ENCODE measurements around the gene NIN. TPM values are rescaled to one million over a fixed set of nuclear protein-coding genes. Genes with fewer than 3 reads are reported as not detected.

The NIN gene
- total RNA-seq, 4 donors from 2014 or later: 22.7 to 48.2 (median 36.8) TPM

- no peak for DNase-seq (ENCODE audit: low spot score in 2 of 2)
- H3K4me3 ChIP-seq: no peak overlapping the region
- H3K9me3 ChIP-seq: no peaks in the 10 kb centered on the region
- no peaks in the 10 kb centered on the region for H3K27me3 ChIP-seq
- no peaks in the 10 kb centered on the region for H3K4me1 ChIP-seq
- H3K27ac ChIP-seq: no peak overlapping the region
- no peak for TF ChIP-seq EP300 (IDR thresholded peaks at IDR 0.05)
- TF ChIP-seq CTCF (IDR thresholded peaks at IDR 0.05): no peak
- no peak for TF ChIP-seq POLR2AphosphoS5 (IDR thresholded peaks at IDR 0.05)
- H3K36me3 ChIP-seq: no peaks in the 10 kb centered on the region
These were observed 22.9 kb upstream of the NIN start for GRCh38 chr14:50853891-50854290.

GRCh38 chr14:50846226-50846880 lies 15.4 kb upstream of the NIN start:
- Histone ChIP-seq H3K4me3 (no peak overlapping the region), H3K27ac (no peak overlapping the region)
- WGBS: 80% methylated on average over 8 of the region's 8 CpGs

DNA sequence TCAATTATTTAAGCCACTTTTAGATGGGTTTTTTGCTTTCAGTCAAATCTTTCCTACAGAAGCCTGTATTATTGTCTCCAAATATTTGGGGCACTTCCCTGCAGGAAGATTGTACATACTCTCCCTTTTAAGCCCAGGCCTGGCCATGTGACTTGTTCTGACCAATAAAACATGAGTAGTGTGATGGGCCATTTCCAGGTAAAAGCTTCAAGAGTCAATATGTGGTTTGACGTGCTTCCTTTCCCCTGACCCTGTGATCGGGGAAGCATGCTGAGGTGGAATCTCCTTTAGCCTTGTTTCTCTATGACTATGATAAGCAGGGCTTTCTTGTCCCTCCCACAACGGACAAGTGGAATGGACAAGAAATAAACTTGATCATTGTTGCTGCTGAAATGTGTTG lies 14.2 kb upstream of the NIN start:
- no peaks in the 10 kb centered on the region for H3K9me3 ChIP-seq
- H3K4me1 ChIP-seq: no peaks in the 10 kb centered on the region
- 93% methylated on average over 3 of the region's 3 CpGs for WGBS
- TF ChIP-seq EP300 (IDR thresholded peaks at IDR 0.05): no peak
- no peak for TF ChIP-seq POLR2AphosphoS5 (IDR thresholded peaks at IDR 0.05)
- no peak for TF ChIP-seq CTCF (IDR thresholded peaks at IDR 0.05)
- no peak for TF ChIP-seq POLR2A (IDR thresholded peaks at IDR 0.05)
- no peak overlapping the region for H3K4me3 ChIP-seq
- H3K27me3 ChIP-seq: no peaks in the 10 kb centered on the region
- no peak overlapping the region for H3K27ac ChIP-seq
- H3K36me3 ChIP-seq: no peaks in the 10 kb centered on the region
- DNase-seq (ENCODE audit: low spot score in 2 of 2): no peak

More at GRCh38 chr14:50846226-50846880, 15.4 kb upstream of the NIN start:
- no peaks in the 10 kb centered on the region for H3K36me3 ChIP-seq
- TF ChIP-seq POLR2AphosphoS5 (IDR thresholded peaks at IDR 0.05) (no peak), EP300 (IDR thresholded peaks at IDR 0.05) (no peak), CTCF (IDR thresholded peaks at IDR 0.05) (no peak), POLR2A (IDR thresholded peaks at IDR 0.05) (no peak)
- no peaks in the 10 kb centered on the region for H3K9me3 ChIP-seq
- no peak for DNase-seq (ENCODE audit: low spot score in 2 of 2)
- H3K4me1 ChIP-seq: no peaks in the 10 kb centered on the region
- no peaks in the 10 kb centered on the region for H3K27me3 ChIP-seq

DNA sequence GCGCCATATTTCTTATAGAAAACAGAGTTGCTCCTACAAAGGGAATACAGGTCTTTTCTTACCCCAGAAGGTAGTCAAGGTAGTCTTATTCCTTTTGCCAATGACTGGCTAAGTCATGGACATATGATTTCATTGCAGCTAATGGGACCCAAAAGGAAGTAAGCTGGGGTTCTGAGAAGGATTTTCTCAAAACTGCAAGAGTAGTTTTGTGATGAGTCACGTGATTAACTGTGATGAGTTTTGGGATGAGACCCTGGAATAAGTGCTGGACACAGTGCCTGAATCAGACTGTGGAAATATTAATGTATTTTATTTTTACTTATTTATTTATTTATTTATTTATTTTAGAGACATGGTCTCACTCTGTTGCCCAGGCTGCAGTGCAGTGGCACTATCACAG lies 13.4 kb upstream of the NIN start:
- 90% methylated on average over 2 of the region's 2 CpGs for WGBS

DNA sequence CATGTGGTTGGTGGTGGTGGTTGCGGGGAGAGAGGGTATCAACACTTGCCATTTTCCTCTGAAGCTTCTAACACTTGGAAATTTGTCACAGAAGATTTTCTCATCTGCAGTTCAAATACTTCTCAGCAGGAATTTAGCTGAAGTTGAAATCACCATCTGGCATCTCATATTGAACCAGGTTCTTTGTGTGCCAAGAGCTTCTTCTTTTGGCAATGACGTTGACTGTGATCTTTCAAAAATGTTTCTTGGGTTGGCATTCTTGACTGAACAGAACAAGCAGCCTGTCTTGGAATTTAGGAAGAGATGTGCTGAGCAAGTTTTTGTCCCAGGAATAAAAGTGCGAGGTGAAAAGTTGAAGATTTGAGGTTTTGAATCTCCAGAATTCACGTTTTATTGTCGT lies 8.7 kb upstream of the NIN start:
- no peaks in the 10 kb centered on the region for H3K9me3 ChIP-seq
- no peaks in the 10 kb centered on the region for H3K27me3 ChIP-seq
- DNase-seq (ENCODE audit: low spot score in 2 of 2): no peak
- no peaks in the 10 kb centered on the region for H3K36me3 ChIP-seq
- H3K4me1 ChIP-seq: no peaks in the 10 kb centered on the region
- WGBS: 75% methylated on average over 5 of the region's 5 CpGs
- no peak for TF ChIP-seq POLR2A (IDR thresholded peaks at IDR 0.05)
- no peak for TF ChIP-seq CTCF (IDR thresholded peaks at IDR 0.05)
- TF ChIP-seq EP300 (IDR thresholded peaks at IDR 0.05): no peak
- TF ChIP-seq POLR2AphosphoS5 (IDR thresholded peaks at IDR 0.05): no peak
- no peak overlapping the region for H3K27ac ChIP-seq
- no peak overlapping the region for H3K4me3 ChIP-seq

More for the DNA sequence above, 13.4 kb upstream of the NIN start:
- H3K4me3 ChIP-seq: no peak overlapping the region
- no peaks in the 10 kb centered on the region for H3K4me1 ChIP-seq
- no peaks in the 10 kb centered on the region for H3K36me3 ChIP-seq
- no peak for TF ChIP-seq POLR2AphosphoS5 (IDR thresholded peaks at IDR 0.05)
- no peak for DNase-seq (ENCODE audit: low spot score in 2 of 2)
- H3K27me3 ChIP-seq: no peaks in the 10 kb centered on the region
- no peaks in the 10 kb centered on the region for H3K9me3 ChIP-seq
- H3K27ac ChIP-seq: no peak overlapping the region

DNA sequence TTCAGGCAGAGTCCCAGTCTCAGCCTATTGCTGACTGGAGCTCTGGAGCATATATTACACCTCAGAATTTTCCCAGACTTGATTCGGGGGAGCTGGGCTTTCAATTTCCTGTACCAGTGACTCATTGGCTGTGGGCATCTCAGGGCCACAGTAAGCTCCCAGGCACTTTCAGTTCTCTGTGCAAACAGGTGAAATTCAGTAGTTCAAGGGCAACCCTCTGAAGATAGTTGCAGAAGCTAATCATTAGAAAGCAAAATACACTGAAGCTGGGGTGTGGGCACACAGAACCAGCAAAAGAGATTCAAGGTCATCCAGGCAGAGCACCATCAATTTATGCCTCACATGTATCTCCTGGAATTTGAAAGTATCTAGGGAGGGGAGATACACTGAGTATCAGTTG lies 8.1 kb upstream of the NIN start:
- 39% methylated on average over 1 of the region's 1 CpG for WGBS
- no peak for DNase-seq (ENCODE audit: low spot score in 2 of 2)

More for the DNA sequence above, 8.1 kb upstream of the NIN start:
- TF ChIP-seq CTCF (IDR thresholded peaks at IDR 0.05) (no peak), POLR2AphosphoS5 (IDR thresholded peaks at IDR 0.05) (no peak), POLR2A (IDR thresholded peaks at IDR 0.05) (no peak), EP300 (IDR thresholded peaks at IDR 0.05) (no peak)
- no peak overlapping the region for H3K27ac ChIP-seq
- no peaks in the 10 kb centered on the region for H3K36me3 ChIP-seq
- no peaks in the 10 kb centered on the region for H3K4me1 ChIP-seq
- H3K4me3 ChIP-seq: no peak overlapping the region
- H3K9me3 ChIP-seq: no peaks in the 10 kb centered on the region
- no peaks in the 10 kb centered on the region for H3K27me3 ChIP-seq
